Omental fat pad (tissue), 4 donors: ENCODE results near the gene PARM1. TPM values are rescaled to one million over a fixed set of nuclear protein-coding genes. Genes with fewer than 3 reads are reported as not detected.

ENCODE experiments used
- ATAC-seq: fragments of 150-250 bp; one replicate; pipeline ENCODE4 v1.9.1; 2016; ENCODE audit warnings: mild to moderate bottlenecking, moderate library complexity; ENCODE audit not compliant: low FRiP score
- DNase-seq: peaks from one replicate; pipeline ENCODE4 v3.0.0-alpha.2; 2019; ENCODE audit warnings: low spot score
- CTCF ChIP-seq, 3 donors: fragments of 450-650 bp; IDR thresholded peaks; one replicate each; pipeline ENCODE4 v1.5.1; 2016 to 2017; ENCODE audit warnings: antibody characterized with exemption in 3 of 3, mild to moderate bottlenecking in 3 of 3, moderate library complexity in 2 of 3
- total RNA-seq, 4 donors: library from RNA; depleted of rRNA; stranded (reverse); fragments of >200 nt; gene quantifications; one replicate each; pipeline ENCODE4 v1.1.0, GENCODE V29; 2016

Gene PARM1
- total RNA-seq, 4 donors from 2014 or later, result 25.4 to 99.8 (median 32.6) TPM

- TF ChIP-seq CTCF (IDR thresholded peaks at IDR 0.05), result no peak
- ATAC-seq (no peak), DNase-seq (no peak)
Observed at GRCh38 chr4:75005727-75006126, 72.8 kb downstream of the PARM1 start.

- no peak for TF ChIP-seq CTCF (IDR thresholded peaks at IDR 0.05)
- ATAC-seq, result no peak
- DNase-seq, result no peak
Observed at GRCh38 chr4:75007891-75008290, 75.0 kb downstream of the PARM1 start.

- no peak for TF ChIP-seq CTCF (IDR thresholded peaks at IDR 0.05)
- no peak for ATAC-seq
- DNase-seq, result no peak
Observed at GRCh38 chr4:75009138-75009537, 76.2 kb downstream of the PARM1 start.

- DNase-seq (no peak), ATAC-seq (no peak)
- TF ChIP-seq CTCF (IDR thresholded peaks at IDR 0.05), result no peak
Observed at GRCh38 chr4:75011131-75011795, 78.3 kb downstream of the PARM1 start.

GRCh38 chr4:75015627-75016026, 82.7 kb downstream of the PARM1 start:
- ATAC-seq, result no peak
- no peak for DNase-seq
- TF ChIP-seq CTCF (IDR thresholded peaks at IDR 0.05), result no peak

GRCh38 chr4:75016472-75016871, 83.6 kb downstream of the PARM1 start:
- DNase-seq, result no peak
- ATAC-seq, result no peak
- TF ChIP-seq CTCF (IDR thresholded peaks at IDR 0.05), result no peak

GRCh38 chr4:75018811-75019479, 86.0 kb downstream of the PARM1 start:
- ATAC-seq (no peak), DNase-seq (no peak)
- no peak for TF ChIP-seq CTCF (IDR thresholded peaks at IDR 0.05)
